Measurements from ENCODE around the gene PRKCH.

GRCh38 chr14:61591862-61592261, 270.5 kb downstream of the PRKCH start:
- TF ChIP-seq POLR2A (IDR thresholded peaks at IDR 0.05; ENCODE audit: low read length) (no peak), GATA1 (IDR thresholded peaks at IDR 0.05; ENCODE audit: low read depth, low read length) (no peak)
